GM21423 (cell line): ENCODE measurements around the gene ANKRD65.
"Not testable (repeated sequence)": the region's sequence is repeated elsewhere in the genome, so short reads cannot be mapped to it uniquely, and the experiment has no call there.

ENCODE experiments used
- ATAC-seq: cut with Tn5 transposase; IDR thresholded peaks from one replicate; pipeline ENCODE4 v1.9.1; 2021; ENCODE audit warnings: mild to moderate bottlenecking, moderate library complexity; ENCODE audit not compliant: unreplicated experiment

ANKRD65 gene

GRCh38 chr1:1421147-1421906 is at the start of gene ANKRD65:
ANKRD65 (minus strand) TSS chr1:1421276; CDS start chr1:1421005, 271 bp downstream.
- ATAC-seq = no peak

- not testable (repeated sequence) for ATAC-seq
Measured at GRCh38 chr1:1468196-1468985, 47.3 kb upstream of the ANKRD65 start.

GRCh38 chr1:1463312-1463711 is 42.2 kb upstream of the ANKRD65 start:
- ATAC-seq = no peak

- no peak for ATAC-seq
Measured at GRCh38 chr1:1462318-1462966, 41.4 kb upstream of the ANKRD65 start.

- ATAC-seq = no peak
Measured at GRCh38 chr1:1461721-1462317, 40.7 kb upstream of the ANKRD65 start.

GRCh38 chr1:1460540-1461130 is 39.6 kb upstream of the ANKRD65 start:
- ATAC-seq = no peak

- not testable (repeated sequence) for ATAC-seq
Measured at GRCh38 chr1:1459711-1460110, 38.6 kb upstream of the ANKRD65 start.

- ATAC-seq = not testable (repeated sequence)
Measured at GRCh38 chr1:1459156-1459555, 38.1 kb upstream of the ANKRD65 start.

GRCh38 chr1:1456683-1457255 is 35.7 kb upstream of the ANKRD65 start:
- not testable (repeated sequence) for ATAC-seq

- not testable (repeated sequence) for ATAC-seq
Measured at GRCh38 chr1:1455934-1456333, 34.9 kb upstream of the ANKRD65 start.

- no peak for ATAC-seq
Measured at GRCh38 chr1:1455366-1455884, 34.3 kb upstream of the ANKRD65 start.

- ATAC-seq = not testable (repeated sequence)
Measured at GRCh38 chr1:1454286-1455056, 33.4 kb upstream of the ANKRD65 start.

- no peak for ATAC-seq
Measured at GRCh38 chr1:1452882-1453281, 31.8 kb upstream of the ANKRD65 start.

GRCh38 chr1:1452365-1452739 is 31.3 kb upstream of the ANKRD65 start:
- ATAC-seq = not testable (repeated sequence)

- ATAC-seq = no peak
Measured at GRCh38 chr1:1451696-1452364, 30.8 kb upstream of the ANKRD65 start.

- not testable (repeated sequence) for ATAC-seq
Measured at GRCh38 chr1:1450616-1451015, 29.5 kb upstream of the ANKRD65 start.

GRCh38 chr1:1449099-1449739 is 28.1 kb upstream of the ANKRD65 start, which contains the start of gene ATAD3C:
ATAD3C (plus strand) TSS chr1:1449689; CDS start chr1:1450684, 995 bp downstream.
- ATAC-seq = no peak

GRCh38 chr1:1446631-1447030 is 25.6 kb upstream of the ANKRD65 start:
- ATAC-seq = not testable (repeated sequence)
